Osteoblast (primary cell): ENCODE measurements around the gene GDPGP1. TPM values are rescaled to one million over a fixed set of nuclear protein-coding genes. Genes with fewer than 3 reads are reported as not detected.

ENCODE experiments used
- DNase-seq: peaks from one replicate; pipeline ENCODE4 v3.0.0; 2011; ENCODE audit warnings: low spot score, mixed read lengths; ENCODE audit not compliant: insufficient read length; ENCODE audit errors: missing footprints
- H2AFZ ChIP-seq: 2 replicates; pipeline ENCODE4 v1.6.0; 2011; ENCODE audit warnings: mild to moderate bottlenecking, low read length
- H3K27ac ChIP-seq: 2 replicates; pipeline ENCODE4 v1.5.1; 2011; ENCODE audit warnings: mild to moderate bottlenecking, low read depth, low read length, moderate library complexity
- H3K27me3 ChIP-seq: 2 replicates; pipeline ENCODE4 v1.6.0; 2012; ENCODE audit warnings: mild to moderate bottlenecking, control low read depth, inconsistent platforms, low read length, moderate library complexity; ENCODE audit not compliant: insufficient read depth
- H3K36me3 ChIP-seq: 2 replicates; pipeline ENCODE4 v1.5.1; 2011; ENCODE audit warnings: mild to moderate bottlenecking, low read length, control low read depth, moderate library complexity; ENCODE audit not compliant: insufficient read depth
- H3K4me1 ChIP-seq: 2 replicates; pipeline ENCODE4 v1.5.1; 2011; ENCODE audit warnings: mild to moderate bottlenecking, low read length, control low read depth, moderate library complexity; ENCODE audit not compliant: insufficient read depth
- H3K4me2 ChIP-seq: 2 replicates; pipeline ENCODE4 v1.6.0; 2011; ENCODE audit warnings: mild to moderate bottlenecking, low read length; ENCODE audit not compliant: insufficient read depth
- H3K4me3 ChIP-seq: fragments of 200-600 bp; sonication (generic); 3 replicates; pipeline ENCODE4 v1.5.1; 2012; ENCODE audit warnings: mild to moderate bottlenecking, low read length, inconsistent platforms; ENCODE audit not compliant: insufficient read depth
- H3K79me2 ChIP-seq: 2 replicates; pipeline ENCODE4 v1.6.0; 2012; ENCODE audit warnings: mild to moderate bottlenecking, low read length, control low read depth, inconsistent platforms; ENCODE audit not compliant: insufficient read depth
- H3K9me3 ChIP-seq: 2 replicates; pipeline ENCODE4 v1.5.1; 2011; ENCODE audit warnings: low read depth, low read length, control low read depth
- H4K20me1 ChIP-seq: 2 replicates; pipeline ENCODE4 v1.6.0; 2012; ENCODE audit warnings: mild to moderate bottlenecking, low read length, control low read depth; ENCODE audit not compliant: insufficient read depth
- total RNA-seq: library from RNA; depleted of rRNA; stranded (reverse); fragments of >200 nt; gene quantifications from 2 replicates; pipeline ENCODE4 v1.2.3, GENCODE V29; 2012
- TF ChIP-seq, protein P1 (sequence below): IDR thresholded peaks from 2 replicates; pipeline ENCODE4 v1.5.1; 2011; ENCODE audit warnings: mild to moderate bottlenecking, low read depth, low read length, moderate library complexity; ENCODE audit errors: extremely low read depth

Gene GDPGP1
- total RNA-seq, 1 donor: 8.0 TPM

DNA sequence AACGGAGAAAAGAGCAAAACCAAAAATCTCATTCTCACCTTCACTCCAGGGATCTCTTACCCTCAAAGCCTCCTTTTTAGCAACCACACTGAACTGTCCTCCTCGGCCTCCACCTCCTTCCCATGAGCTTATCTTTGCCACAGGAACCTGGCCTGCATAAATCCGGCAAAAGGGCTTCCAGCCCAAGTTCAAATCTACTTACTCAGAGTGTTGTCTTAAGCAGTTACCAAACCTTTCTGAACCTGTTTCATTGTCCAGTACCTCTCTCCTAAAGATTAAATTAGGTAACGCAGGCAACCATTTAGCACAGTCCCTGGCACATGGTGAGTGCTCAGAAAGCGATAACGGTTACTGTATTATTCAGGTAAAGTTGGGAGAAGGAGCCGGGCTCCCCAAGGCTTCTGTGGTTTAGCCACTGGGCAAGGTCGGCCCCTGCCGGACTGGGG is 1.0 kb upstream of the GDPGP1 start:
- Histone ChIP-seq H3K9me3 (no peaks in the 10 kb centered on the region), H3K27me3 (no peaks in the 10 kb centered on the region), H4K20me1 (peaks cover 17% of the 10 kb centered on the region), H3K4me2 (peak overlapping the region; percentile 89), H3K4me3 (peak overlapping the region; percentile 96), H3K36me3 (peaks cover 38% of the 10 kb centered on the region), H3K4me1 (peaks cover 18% of the 10 kb centered on the region), H3K27ac (peak overlapping the region; percentile 91), H3K79me2 (peaks cover 30% of the 10 kb centered on the region), H2AFZ (peak overlapping the region; percentile 11)
- DNase-seq: peak; percentile 92
- TF ChIP-seq, protein P1, sequence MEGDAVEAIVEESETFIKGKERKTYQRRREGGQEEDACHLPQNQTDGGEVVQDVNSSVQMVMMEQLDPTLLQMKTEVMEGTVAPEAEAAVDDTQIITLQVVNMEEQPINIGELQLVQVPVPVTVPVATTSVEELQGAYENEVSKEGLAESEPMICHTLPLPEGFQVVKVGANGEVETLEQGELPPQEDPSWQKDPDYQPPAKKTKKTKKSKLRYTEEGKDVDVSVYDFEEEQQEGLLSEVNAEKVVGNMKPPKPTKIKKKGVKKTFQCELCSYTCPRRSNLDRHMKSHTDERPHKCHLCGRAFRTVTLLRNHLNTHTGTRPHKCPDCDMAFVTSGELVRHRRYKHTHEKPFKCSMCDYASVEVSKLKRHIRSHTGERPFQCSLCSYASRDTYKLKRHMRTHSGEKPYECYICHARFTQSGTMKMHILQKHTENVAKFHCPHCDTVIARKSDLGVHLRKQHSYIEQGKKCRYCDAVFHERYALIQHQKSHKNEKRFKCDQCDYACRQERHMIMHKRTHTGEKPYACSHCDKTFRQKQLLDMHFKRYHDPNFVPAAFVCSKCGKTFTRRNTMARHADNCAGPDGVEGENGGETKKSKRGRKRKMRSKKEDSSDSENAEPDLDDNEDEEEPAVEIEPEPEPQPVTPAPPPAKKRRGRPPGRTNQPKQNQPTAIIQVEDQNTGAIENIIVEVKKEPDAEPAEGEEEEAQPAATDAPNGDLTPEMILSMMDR: peak; percentile 45

DNA sequence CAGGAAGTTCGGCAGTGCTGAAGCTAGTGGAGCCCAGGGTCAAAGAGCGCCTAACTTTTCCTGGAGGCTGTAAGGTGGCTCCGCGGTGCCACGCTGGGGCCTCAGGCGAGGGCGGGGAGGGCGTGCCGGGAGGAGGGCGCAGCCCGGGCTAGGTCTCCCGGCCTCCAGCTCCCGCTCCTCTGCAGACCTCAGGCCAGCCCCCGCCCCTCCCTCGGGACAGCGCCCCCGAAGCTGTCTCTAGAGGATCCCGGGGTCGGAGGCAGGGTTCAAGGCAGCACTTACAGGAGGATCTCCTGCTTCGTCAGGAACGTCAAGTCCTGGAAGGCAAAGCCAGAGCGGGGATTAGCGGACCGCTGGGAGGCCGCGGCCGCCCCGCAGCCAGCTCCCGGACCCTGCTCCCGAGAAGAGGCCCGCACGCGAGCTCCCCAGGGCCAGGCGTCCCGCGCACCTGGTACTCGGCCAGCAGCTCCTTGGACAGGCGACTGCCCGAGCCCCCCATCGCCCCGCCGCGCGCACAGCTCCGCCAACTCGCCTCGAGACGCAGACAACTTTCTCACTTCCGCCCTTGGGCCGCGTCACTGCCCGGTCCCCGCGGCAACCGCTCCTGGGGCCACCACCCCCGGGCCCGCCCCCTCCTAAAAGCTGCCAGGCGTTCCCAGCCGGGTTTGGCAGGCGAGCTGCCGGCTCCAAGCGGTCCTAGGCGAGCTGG is 468 bp upstream of the GDPGP1 start, which contains the start of gene CIB1:
Gene CIB1 (minus strand): TSS at position 555 of the 709 bp plus-strand sequence. CDS start 56 bp downstream, at position 499.
- H3K27ac ChIP-seq: peak within 1 kb of the TSS; percentile 91
- peaks cover 18% of the 10 kb centered on the region for H3K4me1 ChIP-seq
- peaks cover 43% of the 10 kb centered on the region for H3K36me3 ChIP-seq
- peak; percentile 99 for DNase-seq
- H3K27me3 ChIP-seq: no peaks in the 10 kb centered on the region
- TF ChIP-seq, protein P1: no peak
- peak within 1 kb of the TSS; percentile 96 for H2AFZ ChIP-seq
- peaks cover 17% of the 10 kb centered on the region for H4K20me1 ChIP-seq
- H3K79me2 ChIP-seq: peaks cover 30% of the 10 kb centered on the region
- H3K4me2 ChIP-seq: peak within 1 kb of the TSS; percentile 99
- H3K9me3 ChIP-seq: no peaks in the 10 kb centered on the region
- peak within 1 kb of the TSS; percentile 96 for H3K4me3 ChIP-seq

DNA sequence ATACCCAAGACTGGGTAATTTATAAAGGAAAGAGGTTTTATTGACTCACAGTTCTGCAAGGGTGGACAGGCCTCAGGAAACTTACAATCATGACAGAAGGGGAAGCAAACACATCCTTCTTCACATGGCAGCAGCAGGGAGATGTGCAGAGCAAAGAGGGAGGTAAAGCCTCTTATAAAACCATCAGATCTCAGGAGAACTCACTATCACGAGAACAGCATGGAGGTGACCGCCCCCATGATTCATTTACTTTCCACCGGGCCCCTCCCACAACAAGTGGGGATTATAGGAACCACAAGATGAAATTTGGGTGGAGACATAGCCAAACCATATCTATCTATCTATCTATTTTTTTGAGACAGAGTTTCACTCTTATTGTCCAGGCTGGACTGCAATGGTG is 5.4 kb downstream of the GDPGP1 start:
- TF ChIP-seq, protein P1: no peak
- Histone ChIP-seq H3K4me1 (peaks cover 6% of the 10 kb centered on the region), H3K9me3 (no peaks in the 10 kb centered on the region), H3K4me3 (no peak overlapping the region), H3K79me2 (no peaks in the 10 kb centered on the region), H3K36me3 (peaks cover 15% of the 10 kb centered on the region), H3K4me2 (no peak overlapping the region), H3K27me3 (no peaks in the 10 kb centered on the region), H3K27ac (no peak overlapping the region), H4K20me1 (no peaks in the 10 kb centered on the region), H2AFZ (no peak overlapping the region)
- DNase-seq: no peak

DNA sequence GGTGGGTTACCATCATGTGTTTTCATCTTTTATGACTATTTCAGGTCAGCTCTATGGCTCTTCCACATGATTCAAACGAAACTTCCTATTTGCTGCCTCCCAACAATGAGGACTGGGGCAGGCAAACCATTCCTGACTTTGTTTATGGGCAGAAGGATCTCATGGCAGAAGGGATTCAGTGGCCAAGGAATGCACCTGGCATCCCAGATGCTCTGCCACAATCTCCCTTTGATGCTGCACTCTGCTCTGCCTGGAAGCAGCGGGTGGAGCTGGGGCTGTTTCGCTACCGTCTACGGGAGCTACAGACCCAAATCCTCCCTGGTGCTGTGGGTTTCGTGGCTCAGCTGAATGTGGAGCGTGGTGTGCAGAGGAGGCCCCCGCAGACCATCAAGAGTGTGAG is 6.8 kb downstream of the GDPGP1 start:
- Histone ChIP-seq H3K36me3 (peaks cover 15% of the 10 kb centered on the region), H2AFZ (no peak overlapping the region), H3K4me1 (no peaks in the 10 kb centered on the region), H3K27ac (no peak overlapping the region), H3K4me3 (no peak overlapping the region), H4K20me1 (no peaks in the 10 kb centered on the region), H3K9me3 (no peaks in the 10 kb centered on the region), H3K79me2 (no peaks in the 10 kb centered on the region), H3K27me3 (no peaks in the 10 kb centered on the region), H3K4me2 (no peak overlapping the region)
- TF ChIP-seq, protein P1: no peak
- no peak for DNase-seq
